KMS-11 (cell line): ENCODE measurements around the gene ADGRB3.

Experiments
- H2AFZ ChIP-seq: fragments of 200-600 bp; sonication (generic); 2 replicates; pipeline ENCODE4 v1.6.1; 2016; ENCODE audit warnings: antibody characterized with exemption, mixed run types, low read depth
- H3K27ac ChIP-seq: fragments of 200-600 bp; sonication (generic); 2 replicates; pipeline ENCODE4 v1.6.1; 2016; ENCODE audit warnings: mild to moderate bottlenecking, mixed run types
- H3K27me3 ChIP-seq: fragments of 200-600 bp; sonication (generic); 2 replicates; pipeline ENCODE4 v1.6.1; 2017; ENCODE audit warnings: mild to moderate bottlenecking, low read depth, mixed run types, moderate library complexity; ENCODE audit not compliant: insufficient read depth
- H3K36me3 ChIP-seq: fragments of 200-600 bp; sonication (generic); 2 replicates; pipeline ENCODE4 v1.6.1; 2017; ENCODE audit warnings: mild to moderate bottlenecking, mixed run types; ENCODE audit not compliant: insufficient read depth
- H3K4me1 ChIP-seq: fragments of 200-600 bp; sonication (generic); 2 replicates; pipeline ENCODE4 v1.6.1; 2016; ENCODE audit warnings: mild to moderate bottlenecking, low read depth, mixed run types; ENCODE audit not compliant: poor library complexity, severe bottlenecking
- H3K4me2 ChIP-seq: fragments of 200-600 bp; sonication (generic); 2 replicates; pipeline ENCODE4 v1.7.0; 2016; ENCODE audit warnings: mild to moderate bottlenecking, mixed run types
- H3K4me3 ChIP-seq: fragments of 200-600 bp; sonication (generic); IDR thresholded peaks from 2 replicates; pipeline ENCODE4 v1.6.1; 2017; ENCODE audit warnings: low read depth, low read length, mixed read lengths; ENCODE audit not compliant: insufficient read depth
- H3K79me2 ChIP-seq: fragments of 200-600 bp; sonication (generic); 2 replicates; pipeline ENCODE4 v1.6.1; 2016; ENCODE audit warnings: low read depth, mixed run types; ENCODE audit not compliant: insufficient read depth
- H3K9ac ChIP-seq: fragments of 200-600 bp; sonication (generic); 2 replicates; pipeline ENCODE4 v1.6.1; 2016; ENCODE audit warnings: mild to moderate bottlenecking, mixed run types
- H4K20me1 ChIP-seq: fragments of 200-600 bp; sonication (generic); 2 replicates; pipeline ENCODE4 v1.6.1; 2016; ENCODE audit warnings: mild to moderate bottlenecking, mixed run types; ENCODE audit not compliant: insufficient read depth
- CTCF ChIP-seq: fragments of 200-600 bp; sonication (generic); conservative IDR thresholded peaks from 2 replicates; pipeline ENCODE4 v1.6.1; 2017; ENCODE audit warnings: low read depth, mild to moderate bottlenecking, antibody characterized with exemption, low read length, moderate library complexity, mixed read lengths

Gene ADGRB3

GRCh38 chr6:69135927-69136326 lies 500.8 kb downstream of the ADGRB3 start:
- Histone ChIP-seq H3K79me2 (no peaks in the 10 kb centered on the region), H3K36me3 (no peaks in the 10 kb centered on the region), H3K4me1 (no peaks in the 10 kb centered on the region), H3K4me3 (no peak overlapping the region), H3K9ac (no peak overlapping the region), H3K4me2 (no peak overlapping the region), H2AFZ (no peak overlapping the region), H3K27me3 (no peaks in the 10 kb centered on the region), H4K20me1 (no peaks in the 10 kb centered on the region), H3K27ac (no peak overlapping the region)
- no peak for TF ChIP-seq CTCF

GRCh38 chr6:69138148-69138547 lies 503.1 kb downstream of the ADGRB3 start:
- H4K20me1 ChIP-seq: no peaks in the 10 kb centered on the region
- H3K27me3 ChIP-seq: no peaks in the 10 kb centered on the region
- no peak for TF ChIP-seq CTCF
- no peak overlapping the region for H3K4me3 ChIP-seq
- no peaks in the 10 kb centered on the region for H3K36me3 ChIP-seq
- H3K4me2 ChIP-seq: no peak overlapping the region
- no peaks in the 10 kb centered on the region for H3K4me1 ChIP-seq
- no peak overlapping the region for H3K27ac ChIP-seq
- no peak overlapping the region for H3K9ac ChIP-seq
- no peak overlapping the region for H2AFZ ChIP-seq
- no peaks in the 10 kb centered on the region for H3K79me2 ChIP-seq

GRCh38 chr6:69138893-69139494 lies 503.9 kb downstream of the ADGRB3 start:
- H3K79me2 ChIP-seq: no peaks in the 10 kb centered on the region
- no peak overlapping the region for H2AFZ ChIP-seq
- H3K27me3 ChIP-seq: no peaks in the 10 kb centered on the region
- H3K4me2 ChIP-seq: no peak overlapping the region
- H3K9ac ChIP-seq: no peak overlapping the region
- no peaks in the 10 kb centered on the region for H4K20me1 ChIP-seq
- H3K4me1 ChIP-seq: no peaks in the 10 kb centered on the region
- no peak overlapping the region for H3K27ac ChIP-seq
- H3K4me3 ChIP-seq: no peak overlapping the region
- no peaks in the 10 kb centered on the region for H3K36me3 ChIP-seq
- no peak for TF ChIP-seq CTCF

- H3K4me2 ChIP-seq: no peak overlapping the region
- no peak overlapping the region for H3K27ac ChIP-seq
- H3K27me3 ChIP-seq: no peaks in the 10 kb centered on the region
- no peaks in the 10 kb centered on the region for H3K4me1 ChIP-seq
- no peaks in the 10 kb centered on the region for H4K20me1 ChIP-seq
- H2AFZ ChIP-seq: no peak overlapping the region
- no peak overlapping the region for H3K9ac ChIP-seq
- TF ChIP-seq CTCF: no peak
- H3K36me3 ChIP-seq: no peaks in the 10 kb centered on the region
- H3K4me3 ChIP-seq: no peak overlapping the region
- H3K79me2 ChIP-seq: no peaks in the 10 kb centered on the region
Observed at GRCh38 chr6:69145062-69145461, 510.0 kb downstream of the ADGRB3 start.
